ENCODE measurements around the gene ARMH3.

GRCh38 chr10:101939729-101940128 lies 116.2 kb downstream of the ARMH3 start:
- TF ChIP-seq CTCF (IDR thresholded peaks at IDR 0.05) (no peak), POLR2A (IDR thresholded peaks at IDR 0.05; ENCODE audit: low read depth) (no peak), POLR2AphosphoS5 (IDR thresholded peaks at IDR 0.05) (no peak)

Data from esophagus muscularis mucosa (tissue), 3 donors.